CD4-positive, alpha-beta memory T cell (primary cell): Measurements from ENCODE around the gene TUBB4B. TPM values are rescaled to one million over a fixed set of nuclear protein-coding genes. Genes with fewer than 3 reads are reported as not detected.

Experiments
- CTCF ChIA-PET: fragments of 350-600 bp; sonication (Branson Sonifier 250); formaldehyde crosslinking; loops from one replicate; lab custom pipeline; 2021; ENCODE audit warnings: inconsistent platforms; ENCODE audit not compliant: partially characterized antibody; lab: Charles Lee
- POLR2A ChIA-PET: fragments of 350-600 bp; sonication (Branson Sonifier 250); formaldehyde crosslinking; loops from one replicate; lab custom pipeline; 2021; ENCODE audit not compliant: partially characterized antibody; lab: Charles Lee
- DNase-seq, 5 donors: peaks; one replicate each; pipeline versions ENCODE4 v3.0.0 to v3.0.0-alpha.2; 2020 to 2022; ENCODE audit warnings: mixed read lengths in 1 of 5
- H3K27ac ChIP-seq: one replicate; pipeline ENCODE4 v1.7.0; 2013; ENCODE audit warnings: low read depth, low read length
- H3K27me3 ChIP-seq: 2 replicates; pipeline ENCODE4 v1.7.0; 2013; ENCODE audit warnings: mild to moderate bottlenecking, low read length, moderate library complexity; ENCODE audit not compliant: insufficient read depth
- H3K36me3 ChIP-seq: 2 replicates; pipeline ENCODE4 v1.7.0; 2013; ENCODE audit warnings: mild to moderate bottlenecking, low read length, moderate library complexity; ENCODE audit not compliant: insufficient read depth
- H3K4me1 ChIP-seq: 2 replicates; pipeline ENCODE4 v1.7.0; 2013; ENCODE audit warnings: mild to moderate bottlenecking, low read length, moderate library complexity; ENCODE audit not compliant: insufficient read depth
- H3K4me3 ChIP-seq, 2 donors: one replicate each; pipeline ENCODE4 v1.7.0; 2013; ENCODE audit warnings: low read length in 2 of 2, mild to moderate bottlenecking in 1 of 2
- H3K9me3 ChIP-seq, 2 donors: one replicate each; pipeline ENCODE4 v1.7.0; 2013; ENCODE audit warnings: low read length in 2 of 2, control low read depth in 1 of 2; ENCODE audit not compliant: control insufficient read depth in 1 of 2
- H3K27ac Mint-ChIP-seq, 7 donors: one replicate each; pipeline ENCODE4 v1.8.0; 2020 to 2021; ENCODE audit warnings: mixed read lengths in 7 of 7, mild to moderate bottlenecking in 6 of 7, inconsistent platforms in 3 of 7, moderate library complexity in 3 of 7
- H3K27me3 Mint-ChIP-seq, 2 donors: one replicate each; pipeline ENCODE4 v1.8.0; 2020 to 2021; ENCODE audit warnings: mixed read lengths in 2 of 2
- H3K36me3 Mint-ChIP-seq, 2 donors: one replicate each; pipeline ENCODE4 v1.8.0; 2020 to 2021; ENCODE audit warnings: mixed read lengths in 2 of 2, inconsistent platforms in 1 of 2, mild to moderate bottlenecking in 1 of 2
- H3K4me1 Mint-ChIP-seq, 4 donors: one replicate each; pipeline ENCODE4 v1.8.0; 2020 to 2021; ENCODE audit warnings: mixed read lengths in 4 of 4, mild to moderate bottlenecking in 1 of 4
- H3K4me3 Mint-ChIP-seq, 8 donors: one replicate each; pipeline ENCODE4 v1.8.0; 2020 to 2021; ENCODE audit warnings: mixed read lengths in 8 of 8, mild to moderate bottlenecking in 7 of 8, moderate library complexity in 6 of 8, inconsistent platforms in 3 of 8
- H3K9me3 Mint-ChIP-seq, 8 donors: one replicate each; pipeline ENCODE4 v1.8.0; 2020 to 2021; ENCODE audit warnings: mixed read lengths in 8 of 8, mild to moderate bottlenecking in 5 of 8, inconsistent platforms in 3 of 8, moderate library complexity in 1 of 8
- intact Hi-C: fragments of 100-400 bp; cut with micrococcal nuclease; formaldehyde crosslinking; loops from one replicate; pipeline ENCODE4 v1.15.1; 2023
- polyA plus RNA-seq, 2 donors: library from polyadenylated mRNA; unstranded; fragments of 300-500 nt; fragmentation: Illumina TruSeq; gene quantifications; one replicate each; pipeline ENCODE4 v1.2.3, GENCODE V29; 2021
- total RNA-seq, 2 experiments: library from RNA; stranded (reverse); gene quantifications; one replicate each; pipeline ENCODE4 v1.2.3, GENCODE V29; 2021

The TUBB4B gene
- total and polyA plus RNA-seq, 4 experiments from 2014 or later = 53.1 to 103 (median 82.0) TPM

DNA sequence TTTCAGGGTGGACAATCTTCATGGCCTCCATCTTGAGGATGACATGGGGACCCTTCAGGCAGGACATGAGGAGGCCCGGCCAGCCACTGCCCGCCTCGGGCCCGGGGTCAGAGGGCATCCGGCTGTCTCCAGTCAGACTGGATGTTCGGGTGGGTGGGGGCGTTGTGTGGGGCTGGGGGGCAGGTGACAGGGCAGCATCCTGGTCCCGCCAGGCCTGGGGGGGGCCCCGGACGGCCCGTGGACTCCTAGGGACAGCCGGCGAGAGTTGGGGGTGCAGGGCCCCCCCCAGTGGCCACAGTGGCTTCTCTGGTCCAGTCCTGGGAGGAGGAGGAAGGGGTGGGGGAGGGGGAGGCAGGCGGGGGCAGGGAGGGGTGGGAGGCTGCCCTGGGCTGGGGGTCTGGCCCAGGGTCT is 20.0 kb upstream of the TUBB4B start:
- DNase-seq = no peak
- Histone ChIP-seq H3K9me3 (no peaks in the 10 kb centered on the region), H3K36me3 (no peaks in the 10 kb centered on the region), H3K27ac (no peak overlapping the region), H3K4me1 (peaks cover 18% of the 10 kb centered on the region), H3K27me3 (no peaks in the 10 kb centered on the region), H3K4me3 (no peak overlapping the region)
- ChIA-PET POLR2A (interaction anchor here (1.1 to 6.8 kb wide), 3 partner anchors 15 to 32 kb away, joined by 3 to 61 read pairs (median 54); partner anchors contain the start of genes ANAPC2, NDOR1, SSNA1 and TMEM203), CTCF (no interaction called here)
- no peak overlapping the region for H3K27ac Mint-ChIP-seq
- no peaks in the 10 kb centered on the region for H3K9me3 Mint-ChIP-seq
- no peaks in the 10 kb centered on the region for H3K36me3 Mint-ChIP-seq
- no peaks in the 10 kb centered on the region for H3K27me3 Mint-ChIP-seq
- peaks cover 0 to 14% (median 3%) of the 10 kb centered on the region in 4 donors for H3K4me1 Mint-ChIP-seq
- intact Hi-C loops = loop anchor here (5.0 kb wide), 1 partner anchor 494 kb away; no protein-coding TSS in a partner anchor
- H3K4me3 Mint-ChIP-seq = peak overlapping the region in 1 of 8 donors; percentile 52

DNA sequence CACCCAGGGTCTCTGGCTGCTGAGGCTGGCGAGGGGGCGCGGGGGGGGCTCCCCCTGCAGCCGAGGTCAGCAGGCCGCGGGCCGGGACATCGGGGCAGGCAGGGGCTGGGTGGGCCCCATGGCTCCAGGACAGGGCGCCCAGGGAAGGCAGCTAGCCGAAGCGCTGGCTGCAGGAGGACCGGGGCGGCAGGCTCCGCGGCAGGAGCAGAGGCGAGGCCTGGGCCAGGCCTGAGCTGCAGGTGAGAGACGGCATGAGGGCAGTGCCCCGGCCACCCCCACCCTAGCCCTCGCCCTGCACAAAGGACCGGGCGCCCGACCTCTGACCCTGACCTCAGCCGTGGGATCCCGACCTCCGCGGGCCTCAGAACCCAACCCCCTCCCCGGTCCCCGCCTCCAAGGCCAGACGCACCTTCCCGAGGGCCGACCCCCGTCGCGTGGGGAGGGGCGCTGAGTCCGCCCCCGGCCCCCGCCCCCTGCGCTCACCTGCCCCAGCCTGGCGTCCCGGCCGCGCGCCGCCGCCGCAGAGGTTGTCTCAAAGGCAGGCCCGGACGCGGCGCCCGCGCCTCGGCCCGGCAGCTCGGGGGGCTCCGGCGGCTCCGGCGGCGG is 19.5 kb upstream of the TUBB4B start:
- ChIA-PET POLR2A (interaction anchor here (0.7 to 6.8 kb wide), 9 partner anchors 15 to 126 kb away, joined by 3 to 61 read pairs (median 30); partner anchors contain the start of genes ANAPC2, NDOR1, SSNA1 and TMEM203), CTCF (interaction anchor here (2.5 kb wide), 1 partner anchor 15 kb away, joined by 12 read pairs; no protein-coding TSS in a partner anchor)
- no peaks in the 10 kb centered on the region for H3K9me3 ChIP-seq
- Mint-ChIP-seq H3K4me3 (no peak overlapping the region), H3K27me3 (no peaks in the 10 kb centered on the region), H3K9me3 (no peaks in the 10 kb centered on the region), H3K4me1 (peaks cover 0 to 14% (median 3%) of the 10 kb centered on the region in 4 donors), H3K27ac (no peak overlapping the region), H3K36me3 (no peaks in the 10 kb centered on the region)
- intact Hi-C loops = loop anchor here (2.0 to 5.0 kb wide), 2 partner anchors 93 to 494 kb away; no protein-coding TSS in a partner anchor
- H3K27ac ChIP-seq = no peak overlapping the region
- no peaks in the 10 kb centered on the region for H3K27me3 ChIP-seq
- peaks cover 18% of the 10 kb centered on the region for H3K4me1 ChIP-seq
- no peak for DNase-seq
- no peaks in the 10 kb centered on the region for H3K36me3 ChIP-seq
- H3K4me3 ChIP-seq = no peak overlapping the region

DNA sequence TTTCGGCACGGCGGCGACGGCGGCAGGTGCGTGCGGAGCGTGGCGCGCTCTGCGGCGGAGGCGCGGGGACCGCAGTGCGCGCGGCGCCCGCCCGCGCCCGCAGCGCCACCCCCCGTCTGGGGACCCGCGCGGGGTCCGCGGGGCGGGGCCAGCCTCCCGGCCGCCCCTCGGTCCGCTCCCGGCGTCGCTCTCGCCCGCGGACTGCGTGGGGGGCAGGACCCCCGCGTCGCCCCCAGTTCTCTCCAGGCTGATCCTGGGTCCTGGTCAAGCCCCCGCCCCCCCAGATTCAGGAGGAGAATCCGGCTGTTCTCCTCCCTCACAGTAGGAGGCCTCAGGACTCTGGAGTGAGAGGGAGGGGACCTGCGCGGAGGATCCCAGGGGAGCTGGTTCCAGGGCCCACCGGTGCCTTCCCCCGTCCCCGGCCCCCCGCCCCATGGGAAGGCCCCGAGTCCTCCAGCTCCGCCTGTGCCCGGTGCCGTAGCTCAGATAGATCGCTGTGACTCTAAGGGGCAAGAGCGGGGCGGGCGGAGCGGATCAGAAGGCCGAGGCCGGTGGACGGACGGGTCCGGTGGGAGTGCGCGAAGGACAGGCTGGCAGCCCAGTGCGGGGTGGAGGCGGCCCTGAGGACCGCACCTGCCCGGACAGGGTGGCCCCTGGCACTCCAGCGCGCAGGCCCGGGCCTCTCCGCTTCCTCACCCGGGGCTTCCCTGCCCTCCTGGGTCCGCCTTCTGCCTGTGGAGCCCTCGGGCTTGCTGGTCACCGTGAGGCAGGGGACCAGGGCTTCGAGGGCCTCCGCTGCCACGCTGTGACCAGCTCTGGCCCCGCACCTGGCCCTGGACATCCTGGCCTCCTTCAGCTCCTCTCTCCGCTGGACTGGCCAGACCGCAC is 18.7 kb upstream of the TUBB4B start, which contains the start of gene RNF208:
RNF208 (minus strand) TSS at position 51 of the 888 bp plus-strand sequence. CDS start 1,028 bp downstream, outside the sequence.
- H3K36me3 ChIP-seq = no peaks in the 10 kb centered on the region
- intact Hi-C loops = loop anchor here (1.0 to 5.0 kb wide), 12 partner anchors 14 to 495 kb away; partner anchors contain the start of genes ANAPC2, MAN1B1, NDOR1 and NELFB
- peak within 1 kb of the TSS; percentile 59 for H3K27ac ChIP-seq
- Mint-ChIP-seq H3K27ac (peak within 1 kb of the TSS in 6 of 7 donors; percentile 27 to 86 (median 66)), H3K9me3 (no peaks in the 10 kb centered on the region), H3K36me3 (no peaks in the 10 kb centered on the region), H3K4me3 (peak within 1 kb of the TSS; percentile 62 to 84 (median 77)), H3K4me1 (peaks cover 0 to 15% (median 3%) of the 10 kb centered on the region in 4 donors), H3K27me3 (no peaks in the 10 kb centered on the region)
- no peak for DNase-seq
- H3K27me3 ChIP-seq = no peaks in the 10 kb centered on the region
- H3K4me1 ChIP-seq = peaks cover 18% of the 10 kb centered on the region
- ChIA-PET POLR2A (interaction anchor here (0.7 to 6.8 kb wide), 19 partner anchors 14 to 431 kb away, joined by 3 to 61 read pairs (median 18); partner anchors contain the start of genes ANAPC2, CLIC3, EXD3 and MAN1B1), CTCF (interaction anchor here (0.7 to 2.5 kb wide), 5 partner anchors 13 to 127 kb away, joined by 3 to 12 read pairs (median 6); partner anchors contain the start of genes SSNA1 and TUBB4B)
- H3K4me3 ChIP-seq = peak within 1 kb of the TSS in 1 of 2 donors; percentile 70
- H3K9me3 ChIP-seq = no peaks in the 10 kb centered on the region

DNA sequence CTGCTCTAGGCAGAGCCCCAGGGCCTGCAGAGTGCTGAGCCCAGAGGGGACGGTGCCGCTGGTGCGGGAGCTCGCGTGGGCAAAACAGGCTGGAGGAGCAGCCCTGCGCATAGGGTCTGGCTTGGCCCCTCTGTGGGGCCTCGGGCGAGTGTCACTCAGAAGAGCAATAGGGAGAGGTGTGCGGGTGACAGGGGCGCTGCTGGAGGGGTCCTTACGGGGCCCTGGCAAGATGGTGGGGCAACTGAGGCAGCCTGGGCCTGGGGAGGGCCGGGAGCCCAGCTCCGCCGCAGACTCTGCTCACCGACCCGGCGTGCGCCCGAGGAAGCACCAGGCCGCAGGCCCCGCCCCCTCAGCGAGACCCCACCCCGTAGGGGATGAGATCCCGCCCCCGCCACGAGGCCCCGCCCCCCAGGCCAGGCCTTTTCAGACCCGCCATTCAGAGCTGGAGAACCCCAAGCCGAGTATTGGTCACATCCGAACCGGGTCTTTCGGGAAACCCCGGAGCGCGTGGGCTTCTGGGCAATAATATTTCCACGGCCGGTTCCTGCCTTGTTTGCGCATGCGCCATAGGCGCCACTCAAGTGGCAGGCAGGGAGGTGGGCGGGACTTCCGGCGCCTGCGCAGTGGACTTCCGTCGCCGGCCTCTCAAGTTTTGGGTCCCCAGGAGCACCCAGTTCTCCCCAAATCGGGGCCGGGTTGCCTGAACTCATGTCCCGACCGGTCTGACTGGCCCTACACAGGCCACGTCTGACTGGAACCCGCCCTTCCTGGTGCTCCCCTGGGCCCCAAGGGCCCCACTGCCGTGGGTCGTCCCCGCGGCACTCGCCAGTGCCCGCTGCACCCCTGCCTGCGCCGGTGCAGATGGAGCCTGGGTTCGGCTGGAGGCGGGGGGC is 17.8 kb upstream of the TUBB4B start:
- peak overlapping the region; percentile 42 to 87 (median 68) for H3K27ac Mint-ChIP-seq
- no peaks in the 10 kb centered on the region for H3K9me3 ChIP-seq
- intact Hi-C loops = loop anchor here (1.0 to 5.0 kb wide), 12 partner anchors 13 to 496 kb away; partner anchors contain the start of genes ANAPC2, MAN1B1, NDOR1 and NELFB

DNA sequence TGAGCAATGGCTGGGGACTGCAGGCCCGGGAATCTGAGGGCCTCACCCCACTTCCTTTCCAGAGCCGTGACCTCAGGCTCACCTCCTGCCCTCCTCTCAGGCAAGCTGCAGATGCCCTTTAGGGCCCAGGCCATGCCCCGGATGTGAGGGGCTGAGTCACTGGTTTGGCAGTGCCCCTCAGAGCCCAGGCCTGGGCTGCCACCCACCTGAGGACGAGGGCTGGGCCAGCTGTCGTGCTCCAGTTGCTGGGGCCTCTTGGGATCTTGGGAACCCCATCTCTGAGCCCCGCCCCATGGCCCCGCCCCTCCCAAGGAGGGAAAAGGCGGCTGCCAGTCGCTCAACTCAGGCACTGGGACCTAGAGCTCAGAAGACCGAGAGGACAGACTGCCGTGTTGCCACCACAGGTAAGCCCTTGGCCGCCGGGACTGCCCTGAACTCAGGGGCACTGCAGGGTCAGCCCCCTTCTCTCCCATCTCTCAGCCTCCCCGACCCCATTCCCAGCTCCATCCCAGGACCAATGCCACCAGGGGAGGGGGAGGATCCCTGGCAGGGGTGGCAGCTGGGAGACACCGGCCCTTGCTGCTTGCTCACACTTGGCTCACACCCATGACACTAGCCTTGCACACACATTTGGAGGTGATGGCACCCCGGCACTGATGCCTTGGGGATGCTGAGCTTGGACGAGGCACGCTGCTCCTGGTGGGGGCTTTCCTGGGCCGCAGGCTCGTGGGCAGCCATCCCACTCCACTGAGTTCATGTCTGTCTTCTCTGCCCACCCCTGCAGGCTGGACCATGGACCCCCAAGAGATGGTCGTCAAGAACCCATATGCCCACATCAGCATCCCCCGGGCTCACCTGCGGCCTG is 16.0 kb upstream of the TUBB4B start, which contains the start of gene CYSRT1:
CYSRT1 (plus strand) TSS at position 345 of the 865 bp plus-strand sequence; CDS start at position 793, 448 bp downstream.
- intact Hi-C loops = loop anchor here (5.0 kb wide), 1 partner anchor 498 kb away; no protein-coding TSS in a partner anchor
- ChIA-PET POLR2A (interaction anchor here (1.0 to 4.2 kb wide), 9 partner anchors 8 to 139 kb away, joined by 3 to 47 read pairs (median 22); partner anchors contain the start of genes ANAPC2, MAN1B1, NELFB and SSNA1), CTCF (interaction anchor here (0.7 to 4.6 kb wide), 6 partner anchors 15 to 110 kb away, joined by 3 to 33 read pairs (median 4); partner anchors contain the start of genes TPRN and TUBB4B)
- Mint-ChIP-seq H3K36me3 (no peaks in the 10 kb centered on the region), H3K27me3 (peaks cover 2 to 3% of the 10 kb centered on the region in 2 donors), H3K4me3 (peak within 1 kb of the TSS; percentile 62 to 84 (median 77)), H3K27ac (peak within 1 kb of the TSS; percentile 61 to 87 (median 84)), H3K9me3 (no peaks in the 10 kb centered on the region), H3K4me1 (peaks cover 2 to 19% (median 6%) of the 10 kb centered on the region in 4 donors)
- H3K9me3 ChIP-seq = no peaks in the 10 kb centered on the region
- peaks cover 18% of the 10 kb centered on the region for H3K4me1 ChIP-seq
- H3K27ac ChIP-seq = peak within 1 kb of the TSS; percentile 83
- no peak for DNase-seq
- H3K36me3 ChIP-seq = no peaks in the 10 kb centered on the region
- peak within 1 kb of the TSS; percentile 66 to 85 for H3K4me3 ChIP-seq
- no peaks in the 10 kb centered on the region for H3K27me3 ChIP-seq

More for the DNA sequence above, 17.8 kb upstream of the TUBB4B start:
- Histone ChIP-seq H3K27ac (peak overlapping the region; percentile 83), H3K4me1 (peaks cover 18% of the 10 kb centered on the region), H3K27me3 (no peaks in the 10 kb centered on the region), H3K36me3 (no peaks in the 10 kb centered on the region), H3K4me3 (peak overlapping the region; percentile 66 to 85)
- H3K4me1 Mint-ChIP-seq = peaks cover 2 to 19% (median 6%) of the 10 kb centered on the region in 4 donors
- H3K9me3 Mint-ChIP-seq = no peaks in the 10 kb centered on the region
- H3K27me3 Mint-ChIP-seq = peaks cover 2 to 3% of the 10 kb centered on the region in 2 donors
- no peaks in the 10 kb centered on the region for H3K36me3 Mint-ChIP-seq
- ChIA-PET POLR2A (interaction anchor here (0.8 to 6.8 kb wide), 20 partner anchors 10 to 432 kb away, joined by 3 to 61 read pairs (median 13); partner anchors contain the start of genes ANAPC2, CLIC3, EXD3 and MAN1B1), CTCF (interaction anchor here (0.7 to 2.5 kb wide), 7 partner anchors 12 to 128 kb away, joined by 3 to 12 read pairs (median 3); partner anchors contain the start of genes SSNA1 and TUBB4B)
- DNase-seq = peak; percentile 96 to 99 (median 99)
- H3K4me3 Mint-ChIP-seq = peak overlapping the region; percentile 62 to 84 (median 77)
